LNCAP (cell line): ENCODE measurements around the gene ATR.

Source experiments
- CTCF ChIP-seq: fragments of 450-650 bp; IDR thresholded peaks from 2 replicates; pipeline ENCODE4 v1.5.1; 2017; ENCODE audit warnings: mild to moderate bottlenecking

Gene ATR

GRCh38 chr3:142447852-142448823, 130.4 kb downstream of the ATR start, which contains the start of gene XRN1:
XRN1 (minus strand) TSS chr3:142448037; CDS start chr3:142447944, 93 bp downstream.
- no peak for TF ChIP-seq CTCF

- TF ChIP-seq CTCF = no peak
These were observed 131.2 kb downstream of the ATR start for GRCh38 chr3:142447301-142447851.

- no peak for TF ChIP-seq CTCF
These were observed 132.7 kb downstream of the ATR start for GRCh38 chr3:142445816-142446254.

- no peak for TF ChIP-seq CTCF
These were observed 134.2 kb downstream of the ATR start for GRCh38 chr3:142444343-142444742.

- TF ChIP-seq CTCF = no peak
These were observed 141.5 kb downstream of the ATR start for GRCh38 chr3:142436951-142437585.

- TF ChIP-seq CTCF = no peak
These were observed 144.0 kb downstream of the ATR start for GRCh38 chr3:142434503-142434902.

GRCh38 chr3:142433110-142433509, 145.4 kb downstream of the ATR start:
- TF ChIP-seq CTCF = no peak
